LHCN-M2 (cell line): ENCODE data around the gene SLC4A11. TPM values are rescaled to one million over a fixed set of nuclear protein-coding genes. Genes with fewer than 3 reads are reported as not detected.

ENCODE experiments used
- DNase-seq: peaks from one replicate; pipeline ENCODE4 v3.0.0-alpha.2; 2012; ENCODE audit warnings: low read depth
- polyA plus RNA-seq: library from polyadenylated mRNA; unstranded; fragments of >200 nt; gene quantifications from one replicate; pipeline ENCODE4 v1.2.1, GENCODE V29; 2012; ENCODE audit warnings: missing spikeins
- total RNA-seq: library from RNA; depleted of rRNA; stranded (reverse); fragments of >200 nt; gene quantifications from 2 replicates; pipeline ENCODE4 v1.2.3, GENCODE V29; 2014; rRNA removed

Gene SLC4A11
- 3.1 and 3.7 TPM in 2 replicates for total RNA-seq
- 1.6 TPM for polyA plus RNA-seq

GRCh38 chr20:3239026-3239866 lies at the start of gene SLC4A11:
SLC4A11 (minus strand) TSS chr20:3239190; CDS start chr20:3239137, 53 bp downstream.
- DNase-seq, result peak; percentile 67

GRCh38 chr20:3283222-3283820 lies 44.3 kb upstream of the SLC4A11 start:
- DNase-seq, result no peak

GRCh38 chr20:3282271-3283221 lies 43.6 kb upstream of the SLC4A11 start:
- no peak for DNase-seq

GRCh38 chr20:3281437-3281836 lies 42.4 kb upstream of the SLC4A11 start:
- DNase-seq, result no peak

- DNase-seq, result no peak
Observed at GRCh38 chr20:3279761-3280160, 40.8 kb upstream of the SLC4A11 start.

GRCh38 chr20:3277686-3278465 lies 38.9 kb upstream of the SLC4A11 start:
- no peak for DNase-seq

GRCh38 chr20:3276680-3277015 lies 37.7 kb upstream of the SLC4A11 start:
- peak; percentile 10 for DNase-seq

GRCh38 chr20:3275966-3276679 lies 37.1 kb upstream of the SLC4A11 start:
- DNase-seq, result no peak

- no peak for DNase-seq
Observed at GRCh38 chr20:3275064-3275935, 36.3 kb upstream of the SLC4A11 start.

- DNase-seq, result no peak
Observed at GRCh38 chr20:3273371-3273770, 34.4 kb upstream of the SLC4A11 start.

GRCh38 chr20:3270051-3270450 lies 31.1 kb upstream of the SLC4A11 start:
- no peak for DNase-seq

- DNase-seq, result no peak
Observed at GRCh38 chr20:3262566-3262965, 23.6 kb upstream of the SLC4A11 start.

- no peak for DNase-seq
Observed at GRCh38 chr20:3258429-3258828, 19.4 kb upstream of the SLC4A11 start.

GRCh38 chr20:3255728-3256127 lies 16.7 kb upstream of the SLC4A11 start:
- DNase-seq, result no peak

GRCh38 chr20:3251806-3252205 lies 12.8 kb upstream of the SLC4A11 start:
- no peak for DNase-seq

- DNase-seq, result no peak
Observed at GRCh38 chr20:3250091-3250504, 11.1 kb upstream of the SLC4A11 start.

- no peak for DNase-seq
Observed at GRCh38 chr20:3248993-3249347, 10.0 kb upstream of the SLC4A11 start.

GRCh38 chr20:3248167-3248992 lies 9.4 kb upstream of the SLC4A11 start:
- no peak for DNase-seq

GRCh38 chr20:3247638-3248037 lies 8.6 kb upstream of the SLC4A11 start:
- DNase-seq, result no peak
